WTC11 (cell line): ENCODE measurements around the gene RAET1E. TPM values are rescaled to one million over a fixed set of nuclear protein-coding genes. Genes with fewer than 3 reads are reported as not detected.

ENCODE experiments used
- ATAC-seq: fragments of 200-7000 bp; cut with Tn5 transposase; 2 replicates; pipeline ENCODE4 v1.10.0; 2021; ENCODE audit warnings: mild to moderate bottlenecking, moderate library complexity
- CTCF ChIA-PET: fragments of 300-600 bp; sonication (Branson Sonifier 250); formaldehyde crosslinking; loops from one replicate; lab custom pipeline; 2021; ENCODE audit warnings: antibody characterized with exemption; lab: Charles Lee
- POLR2A ChIA-PET: fragments of 350-600 bp; sonication (Branson Sonifier 250); formaldehyde crosslinking; loops from one replicate; lab custom pipeline; 2021; ENCODE audit warnings: antibody characterized with exemption; lab: Charles Lee
- DNase-seq: peaks from one replicate; pipeline ENCODE4 v3.0.0; 2021; ENCODE audit warnings: low spot score
- H3K27ac Mint-ChIP-seq: 2 replicates; pipeline ENCODE4 v1.8.0; 2021; ENCODE audit warnings: mixed read lengths
- H3K27me3 Mint-ChIP-seq: 2 replicates; pipeline ENCODE4 v1.8.0; 2021; ENCODE audit warnings: low read depth, mild to moderate bottlenecking, moderate library complexity, mixed read lengths
- H3K36me3 Mint-ChIP-seq: 2 replicates; pipeline ENCODE4 v1.8.0; 2021; ENCODE audit warnings: mixed read lengths
- H3K4me1 Mint-ChIP-seq: 2 replicates; pipeline ENCODE4 v1.8.0; 2022; ENCODE audit warnings: mixed read lengths
- H3K4me3 Mint-ChIP-seq: 2 replicates; pipeline ENCODE4 v1.8.0; 2021; ENCODE audit warnings: mild to moderate bottlenecking, moderate library complexity, mixed read lengths
- H3K9me3 Mint-ChIP-seq: 2 replicates; pipeline ENCODE4 v1.8.0; 2021; ENCODE audit warnings: mixed read lengths
- CDX4 ChIP-seq: fragments of 250-450 bp; sonication (Bioruptor Pico); IDR thresholded peaks from 2 replicates; pipeline ENCODE4 v1.9.0; 2021; ENCODE audit warnings: moderate library complexity, mild to moderate bottlenecking, inconsistent platforms, borderline replicate concordance
- CREB1 ChIP-seq: sonication (generic); formaldehyde crosslinking; IDR thresholded peaks from 2 replicates; pipeline ENCODE4 v1.8.0; 2023; ENCODE audit warnings: mild to moderate bottlenecking, missing genetic modification reagents
- FOXP1 ChIP-seq: sonication (generic); formaldehyde crosslinking; IDR thresholded peaks from 2 replicates; pipeline ENCODE4 v1.8.0; 2022; ENCODE audit warnings: missing genetic modification reagents, mild to moderate bottlenecking, moderate library complexity, borderline replicate concordance
- FOXP4 ChIP-seq: sonication (generic); formaldehyde crosslinking; IDR thresholded peaks from 2 replicates; pipeline ENCODE4 v1.8.0; 2022; ENCODE audit warnings: mild to moderate bottlenecking, missing genetic modification reagents
- KAT7 ChIP-seq: sonication (generic); formaldehyde crosslinking; IDR thresholded peaks from 2 replicates; pipeline ENCODE4 v1.8.1; 2023; ENCODE audit warnings: missing genetic modification reagents, mild to moderate bottlenecking, borderline replicate concordance
- MAX ChIP-seq: sonication (generic); formaldehyde crosslinking; IDR thresholded peaks from 2 replicates; pipeline ENCODE4 v1.8.0; 2022; ENCODE audit warnings: mild to moderate bottlenecking, missing genetic modification reagents
- NR2C2 ChIP-seq: sonication (generic); formaldehyde crosslinking; IDR thresholded peaks from 2 replicates; pipeline ENCODE4 v1.8.0; 2022; ENCODE audit warnings: mild to moderate bottlenecking, missing genetic modification reagents
- PREB ChIP-seq: sonication (generic); formaldehyde crosslinking; IDR thresholded peaks from 2 replicates; pipeline ENCODE4 v1.8.1; 2022; ENCODE audit warnings: mild to moderate bottlenecking, missing genetic modification reagents, moderate library complexity, borderline replicate concordance
- RELA ChIP-seq: sonication (generic); formaldehyde crosslinking; IDR thresholded peaks from 2 replicates; pipeline ENCODE4 v1.8.1; 2022; ENCODE audit warnings: missing genetic modification reagents, mild to moderate bottlenecking, borderline replicate concordance
- SP1 ChIP-seq: sonication (generic); formaldehyde crosslinking; conservative IDR thresholded peaks from 2 replicates; pipeline ENCODE4 v1.8.1; 2022; ENCODE audit warnings: missing genetic modification reagents
- TEAD1 ChIP-seq: sonication (generic); formaldehyde crosslinking; IDR thresholded peaks from 2 replicates; pipeline ENCODE4 v1.8.0; 2022; ENCODE audit warnings: mild to moderate bottlenecking, missing genetic modification reagents
- ZBTB21 ChIP-seq: sonication (generic); formaldehyde crosslinking; IDR thresholded peaks from 2 replicates; pipeline ENCODE4 v1.8.1; 2023; ENCODE audit warnings: mild to moderate bottlenecking, missing genetic modification reagents, borderline replicate concordance
- ZMAT4 ChIP-seq: fragments of 250-450 bp; sonication (Bioruptor Pico); IDR thresholded peaks from 2 replicates; pipeline ENCODE4 v1.9.0; 2021; ENCODE audit warnings: mild to moderate bottlenecking
- ZNF121 ChIP-seq: sonication (generic); formaldehyde crosslinking; IDR thresholded peaks from 2 replicates; pipeline ENCODE4 v1.8.0; 2023; ENCODE audit warnings: missing genetic modification reagents
- ZNF219 ChIP-seq: sonication (generic); formaldehyde crosslinking; IDR thresholded peaks from 2 replicates; pipeline ENCODE4 v1.8.0; 2023; ENCODE audit warnings: missing genetic modification reagents, mild to moderate bottlenecking, borderline replicate concordance
- ZNF396 ChIP-seq: fragments of 250-450 bp; sonication (Bioruptor Pico); IDR thresholded peaks from 2 replicates; pipeline ENCODE4 v1.8.0; 2021; ENCODE audit warnings: mild to moderate bottlenecking, moderate library complexity, borderline replicate concordance
- ZNF423 ChIP-seq: fragments of 250-450 bp; sonication (Bioruptor Pico); IDR thresholded peaks from 2 replicates; pipeline ENCODE4 v2.1.2; 2022; ENCODE audit warnings: mild to moderate bottlenecking, moderate library complexity
- ZSCAN18 ChIP-seq: fragments of 250-450 bp; sonication (Bioruptor Pico); IDR thresholded peaks from 2 replicates; pipeline ENCODE4 v2.1.2; 2022; ENCODE audit warnings: mild to moderate bottlenecking, moderate library complexity
- total RNA-seq: library from RNA; stranded (reverse); gene quantifications from 3 replicates; pipeline ENCODE4 v1.2.3, GENCODE V29; 2021

Gene RAET1E
- total RNA-seq, 1 experiment from 2014 or later = not detected

- TF ChIP-seq ZNF396 (no peak), ZMAT4 (no peak), MAX (no peak), ZSCAN18 (no peak), TEAD1 (CRISPR knock-in tag) (no peak)
- TF ChIP-seq, all 79 proteins: peak for 0
These were observed 9.3 kb downstream of the RAET1E start (continued) for GRCh38 chr6:149888659-149889058.

GRCh38 chr6:149888093-149888492 is 9.8 kb downstream of the RAET1E start:
- ATAC-seq (no peak), DNase-seq (no peak)
- 0 out of 2 replicates have a peak, but pooled peaks cover 5% of the 10 kb centered on the region for H3K4me1 Mint-ChIP-seq
- H3K4me3 Mint-ChIP-seq = no peak overlapping the region
- H3K27ac Mint-ChIP-seq = no peak overlapping the region
- ChIA-PET POLR2A (no interaction called here), CTCF (no interaction called here)
- TF ChIP-seq ZBTB21 (CRISPR knock-in tag) (no peak), MAX (no peak), CDX4 (CRISPR knock-in tag) (no peak), FOXP1 (CRISPR knock-in tag) (no peak), ZNF423 (CRISPR knock-in tag) (no peak), NR2C2 (CRISPR knock-in tag) (no peak), KAT7 (CRISPR knock-in tag) (no peak), ZNF121 (CRISPR knock-in tag) (no peak), CREB1 (CRISPR knock-in tag) (no peak), PREB (no peak), ZNF219 (CRISPR knock-in tag) (no peak), RELA (CRISPR knock-in tag) (no peak), SP1 (CRISPR knock-in tag) (no peak), FOXP4 (CRISPR knock-in tag) (no peak)
- H3K9me3 Mint-ChIP-seq = no peaks in the 10 kb centered on the region
- H3K27me3 Mint-ChIP-seq = peaks cover 26% of the 10 kb centered on the region
- H3K36me3 Mint-ChIP-seq = no peaks in the 10 kb centered on the region

GRCh38 chr6:149887343-149887742 is 10.6 kb downstream of the RAET1E start:
- 0 out of 2 replicates have a peak, but pooled peaks cover 5% of the 10 kb centered on the region for H3K4me1 Mint-ChIP-seq
- DNase-seq (no peak), ATAC-seq (no peak)
- H3K36me3 Mint-ChIP-seq = no peaks in the 10 kb centered on the region
- H3K4me3 Mint-ChIP-seq = no peak overlapping the region
- H3K9me3 Mint-ChIP-seq = no peaks in the 10 kb centered on the region
- no peak overlapping the region for H3K27ac Mint-ChIP-seq
- ChIA-PET POLR2A (no interaction called here), CTCF (no interaction called here)
- no peak for TF ChIP-seq ZNF396
- no peak for TF ChIP-seq ZBTB21 (CRISPR knock-in tag)
- H3K27me3 Mint-ChIP-seq = peaks cover 20% of the 10 kb centered on the region
